ENCODE data around the gene DBI.

DNA sequence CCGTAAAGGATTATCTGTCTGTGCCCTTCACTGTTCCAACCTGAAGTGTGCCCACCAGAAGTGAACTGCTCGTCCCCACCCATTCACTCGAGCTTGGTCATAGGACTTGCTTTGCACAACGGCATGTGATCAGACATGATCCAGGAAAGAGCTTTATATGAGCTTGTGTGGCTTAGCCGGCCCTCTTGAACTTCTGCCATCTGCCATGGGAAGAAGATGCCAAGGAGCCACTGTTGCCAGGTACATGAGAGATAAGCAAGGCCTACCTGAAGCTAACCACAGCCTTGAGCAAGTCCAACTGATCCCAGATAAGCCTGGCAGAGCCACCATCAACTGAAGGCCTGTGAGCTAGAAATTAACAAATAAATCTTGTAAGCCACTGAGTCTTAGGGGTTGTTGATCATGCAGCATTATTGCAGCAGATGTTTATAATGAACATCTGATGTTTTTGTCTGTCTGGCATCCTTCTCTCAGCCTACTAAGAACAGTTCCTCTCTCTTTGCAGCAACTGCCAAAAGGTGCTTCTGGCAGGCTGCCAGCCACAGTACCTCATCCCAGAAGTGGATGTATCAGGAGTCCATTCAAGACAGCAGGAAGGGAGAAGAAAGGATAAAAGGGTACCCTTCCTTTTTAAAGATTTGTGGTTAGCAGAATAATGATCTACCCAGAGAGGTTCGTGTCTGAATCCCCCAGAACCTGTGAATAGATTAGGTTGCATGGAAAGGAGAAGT lies 16.8 kb downstream of the DBI start:
- TF ChIP-seq, protein P1, sequence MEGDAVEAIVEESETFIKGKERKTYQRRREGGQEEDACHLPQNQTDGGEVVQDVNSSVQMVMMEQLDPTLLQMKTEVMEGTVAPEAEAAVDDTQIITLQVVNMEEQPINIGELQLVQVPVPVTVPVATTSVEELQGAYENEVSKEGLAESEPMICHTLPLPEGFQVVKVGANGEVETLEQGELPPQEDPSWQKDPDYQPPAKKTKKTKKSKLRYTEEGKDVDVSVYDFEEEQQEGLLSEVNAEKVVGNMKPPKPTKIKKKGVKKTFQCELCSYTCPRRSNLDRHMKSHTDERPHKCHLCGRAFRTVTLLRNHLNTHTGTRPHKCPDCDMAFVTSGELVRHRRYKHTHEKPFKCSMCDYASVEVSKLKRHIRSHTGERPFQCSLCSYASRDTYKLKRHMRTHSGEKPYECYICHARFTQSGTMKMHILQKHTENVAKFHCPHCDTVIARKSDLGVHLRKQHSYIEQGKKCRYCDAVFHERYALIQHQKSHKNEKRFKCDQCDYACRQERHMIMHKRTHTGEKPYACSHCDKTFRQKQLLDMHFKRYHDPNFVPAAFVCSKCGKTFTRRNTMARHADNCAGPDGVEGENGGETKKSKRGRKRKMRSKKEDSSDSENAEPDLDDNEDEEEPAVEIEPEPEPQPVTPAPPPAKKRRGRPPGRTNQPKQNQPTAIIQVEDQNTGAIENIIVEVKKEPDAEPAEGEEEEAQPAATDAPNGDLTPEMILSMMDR (IDR thresholded peaks at IDR 0.05; ENCODE audit: borderline replicate concordance, extremely low read depth, low read length, poor library complexity, severe bottlenecking): no peak
- no peak for TF ChIP-seq EZH2 (IDR thresholded peaks at IDR 0.05; ENCODE audit: borderline replicate concordance, low read depth, low read length, severe bottlenecking)

Data from DND-41 (cell line).